Ishikawa (cell line): Measurements from ENCODE around the gene COL24A1.

Experiments
- CEBPB ChIP-seq: IDR thresholded peaks from 2 replicates; pipeline ENCODE4 v1.6.1; 2012
- CREB1 ChIP-seq: IDR thresholded peaks from 2 replicates; pipeline ENCODE4 v1.6.1; 2012; ENCODE audit warnings: low read depth
- EGR1 ChIP-seq: IDR thresholded peaks from 2 replicates; pipeline ENCODE4 v1.6.1; 2012
- EP300 ChIP-seq: IDR thresholded peaks from 2 replicates; pipeline ENCODE4 v1.6.1; 2012; ENCODE audit warnings: borderline replicate concordance
- FOXM1 ChIP-seq: IDR thresholded peaks from 2 replicates; pipeline ENCODE4 v1.6.1; 2012; ENCODE audit warnings: low read depth, borderline replicate concordance
- MAX ChIP-seq: IDR thresholded peaks from 2 replicates; pipeline ENCODE4 v1.6.1; 2012
- NFIC ChIP-seq: IDR thresholded peaks from 2 replicates; pipeline ENCODE4 v1.6.1; 2012
- RAD21 ChIP-seq: IDR thresholded peaks from 2 replicates; pipeline ENCODE4 v1.6.1; 2012; ENCODE audit warnings: low read depth
- REST ChIP-seq: IDR thresholded peaks from 2 replicates; pipeline ENCODE4 v1.6.1; 2012; ENCODE audit warnings: low read depth, mild to moderate bottlenecking
- TAF1 ChIP-seq: IDR thresholded peaks from 2 replicates; pipeline ENCODE4 v1.6.1; 2012; ENCODE audit warnings: low read depth, mild to moderate bottlenecking
- TCF12 ChIP-seq: IDR thresholded peaks from 2 replicates; pipeline ENCODE4 v1.6.1; 2012; ENCODE audit warnings: low read depth
- TEAD4 ChIP-seq: IDR thresholded peaks from 2 replicates; pipeline ENCODE4 v1.6.1; 2012
- YY1 ChIP-seq: IDR thresholded peaks from 2 replicates; pipeline ENCODE4 v1.6.1; 2012; ENCODE audit warnings: low read depth
- ZBTB7A ChIP-seq: IDR thresholded peaks from 2 replicates; pipeline ENCODE4 v1.6.1; 2012; ENCODE audit warnings: low read depth
- TF ChIP-seq, protein P1 (sequence below): IDR thresholded peaks from 2 replicates; pipeline ENCODE4 v1.6.1; 2012

Gene COL24A1

DNA sequence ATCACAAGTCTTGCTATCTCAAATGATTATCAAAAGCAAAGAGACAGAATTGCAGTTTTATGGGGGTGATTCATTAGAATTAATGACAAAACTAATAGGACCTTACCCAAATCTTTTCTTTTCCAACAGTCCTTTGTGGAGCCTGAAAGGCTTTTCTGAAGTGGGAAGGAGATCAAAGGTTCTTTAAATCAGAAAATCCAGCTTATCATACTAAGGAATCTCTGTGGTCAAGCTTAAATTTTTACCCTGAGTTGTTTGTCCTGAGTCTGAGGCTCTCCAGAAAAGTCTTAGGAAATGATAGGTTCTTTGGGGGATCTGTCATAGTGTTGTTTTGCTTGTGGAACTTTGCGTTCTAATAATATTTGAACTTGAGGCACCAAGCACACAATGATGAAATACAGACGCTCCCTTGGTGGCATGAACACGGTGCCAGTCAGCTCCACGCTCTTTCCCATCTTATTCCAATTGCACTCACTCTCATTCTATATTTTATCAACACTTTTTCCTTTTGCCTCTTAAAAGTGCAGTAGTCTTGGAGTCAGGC is 38.0 kb upstream of the COL24A1 start:
- TF ChIP-seq NFIC (no peak), YY1 (no peak), ZBTB7A (no peak), TCF12 (no peak), TAF1 (no peak), FOXM1 (no peak)

- no peak for TF ChIP-seq TEAD4
- TF ChIP-seq NFIC: no peak
- TF ChIP-seq, protein P1, sequence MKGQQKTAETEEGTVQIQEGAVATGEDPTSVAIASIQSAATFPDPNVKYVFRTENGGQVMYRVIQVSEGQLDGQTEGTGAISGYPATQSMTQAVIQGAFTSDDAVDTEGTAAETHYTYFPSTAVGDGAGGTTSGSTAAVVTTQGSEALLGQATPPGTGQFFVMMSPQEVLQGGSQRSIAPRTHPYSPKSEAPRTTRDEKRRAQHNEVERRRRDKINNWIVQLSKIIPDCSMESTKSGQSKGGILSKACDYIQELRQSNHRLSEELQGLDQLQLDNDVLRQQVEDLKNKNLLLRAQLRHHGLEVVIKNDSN: no peak
- no peak for TF ChIP-seq TCF12
- no peak for TF ChIP-seq CREB1
- TF ChIP-seq FOXM1: no peak
Observed at GRCh38 chr1:86192417-86192816, 35.8 kb upstream of the COL24A1 start.

- TF ChIP-seq TAF1: no peak
- no peak for TF ChIP-seq ZBTB7A
- TF ChIP-seq REST: no peak
- TF ChIP-seq EGR1: no peak
- no peak for TF ChIP-seq EP300
- TF ChIP-seq CEBPB: no peak
Observed at GRCh38 chr1:86191958-86192357, 35.4 kb upstream of the COL24A1 start.

- TF ChIP-seq, protein P1: no peak
- TF ChIP-seq ZBTB7A (no peak), NFIC (no peak), CREB1 (no peak), TAF1 (no peak), REST (no peak), MAX (no peak), EGR1 (no peak), TEAD4 (no peak), TCF12 (no peak), EP300 (no peak), RAD21 (no peak), YY1 (no peak), FOXM1 (no peak), CEBPB (no peak)
Observed at GRCh38 chr1:86190873-86191272, 34.3 kb upstream of the COL24A1 start.

DNA sequence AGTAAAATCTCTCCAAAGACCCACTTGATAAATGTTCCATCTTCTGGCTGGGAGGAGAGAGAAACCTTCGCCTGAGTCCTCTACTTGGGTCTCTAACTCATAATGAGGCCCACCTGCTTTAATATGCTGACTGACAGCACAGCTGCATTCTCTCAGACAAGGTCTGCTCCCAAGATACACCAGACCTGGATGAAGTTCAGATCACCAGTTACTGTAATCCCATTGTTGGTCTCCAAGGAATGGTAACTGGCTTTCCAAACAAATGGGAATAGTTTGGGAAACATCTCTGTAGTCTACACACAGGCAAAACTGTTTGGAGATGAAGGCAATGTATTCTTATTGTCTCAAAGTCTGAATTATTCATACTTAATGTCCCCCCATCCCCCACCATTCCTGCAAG is 27.9 kb upstream of the COL24A1 start:
- no peak for TF ChIP-seq EP300
- TF ChIP-seq REST: no peak
- no peak for TF ChIP-seq CREB1
- no peak for TF ChIP-seq NFIC
- no peak for TF ChIP-seq CEBPB
- TF ChIP-seq, protein P1: no peak
- TF ChIP-seq FOXM1: no peak
